ENCODE results near the gene ACTL10. TPM values are rescaled to one million over a fixed set of nuclear protein-coding genes. Genes with fewer than 3 reads are reported as not detected.

Gene ACTL10
- total RNA-seq, 4 donors from 2014 or later, result 2.1 to 10.2 (median 3.7) TPM

DNA sequence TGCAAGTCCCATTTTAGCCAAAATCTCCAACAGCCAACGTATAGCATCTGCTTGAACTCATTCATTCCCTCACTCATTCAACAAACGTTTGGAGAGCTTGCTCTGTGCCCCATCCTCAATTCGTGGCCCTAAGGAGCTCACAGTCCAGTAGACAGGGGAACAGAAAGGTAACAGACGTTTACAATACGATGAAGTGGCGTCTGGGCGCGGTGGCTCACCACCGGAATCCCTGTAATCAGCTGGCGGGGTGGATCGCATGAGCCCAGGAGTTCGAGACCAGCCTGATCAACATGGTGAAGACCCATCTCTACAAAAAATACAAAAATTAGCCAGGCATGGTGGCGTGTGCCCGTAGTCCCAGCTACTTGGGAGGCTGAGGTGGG is 20.2 kb downstream of the ACTL10 start:
- TF ChIP-seq, protein P1, sequence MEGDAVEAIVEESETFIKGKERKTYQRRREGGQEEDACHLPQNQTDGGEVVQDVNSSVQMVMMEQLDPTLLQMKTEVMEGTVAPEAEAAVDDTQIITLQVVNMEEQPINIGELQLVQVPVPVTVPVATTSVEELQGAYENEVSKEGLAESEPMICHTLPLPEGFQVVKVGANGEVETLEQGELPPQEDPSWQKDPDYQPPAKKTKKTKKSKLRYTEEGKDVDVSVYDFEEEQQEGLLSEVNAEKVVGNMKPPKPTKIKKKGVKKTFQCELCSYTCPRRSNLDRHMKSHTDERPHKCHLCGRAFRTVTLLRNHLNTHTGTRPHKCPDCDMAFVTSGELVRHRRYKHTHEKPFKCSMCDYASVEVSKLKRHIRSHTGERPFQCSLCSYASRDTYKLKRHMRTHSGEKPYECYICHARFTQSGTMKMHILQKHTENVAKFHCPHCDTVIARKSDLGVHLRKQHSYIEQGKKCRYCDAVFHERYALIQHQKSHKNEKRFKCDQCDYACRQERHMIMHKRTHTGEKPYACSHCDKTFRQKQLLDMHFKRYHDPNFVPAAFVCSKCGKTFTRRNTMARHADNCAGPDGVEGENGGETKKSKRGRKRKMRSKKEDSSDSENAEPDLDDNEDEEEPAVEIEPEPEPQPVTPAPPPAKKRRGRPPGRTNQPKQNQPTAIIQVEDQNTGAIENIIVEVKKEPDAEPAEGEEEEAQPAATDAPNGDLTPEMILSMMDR (IDR thresholded peaks at IDR 0.05), result no peak
- no peak for TF ChIP-seq POLR2A (IDR thresholded peaks at IDR 0.05)
- no peak for DNase-seq (ENCODE audit: low spot score in 2 of 2)
- no peak overlapping the region for H3K4me3 ChIP-seq (ENCODE audit: low read depth, poor library complexity, severe bottlenecking)
- intact Hi-C loops (cut with DNase I; ENCODE audit: low total_unique reads), result no loop called here
- 80 to 82% methylated on average over 14 of the region's 14 CpGs for WGBS, 2 donors

DNA sequence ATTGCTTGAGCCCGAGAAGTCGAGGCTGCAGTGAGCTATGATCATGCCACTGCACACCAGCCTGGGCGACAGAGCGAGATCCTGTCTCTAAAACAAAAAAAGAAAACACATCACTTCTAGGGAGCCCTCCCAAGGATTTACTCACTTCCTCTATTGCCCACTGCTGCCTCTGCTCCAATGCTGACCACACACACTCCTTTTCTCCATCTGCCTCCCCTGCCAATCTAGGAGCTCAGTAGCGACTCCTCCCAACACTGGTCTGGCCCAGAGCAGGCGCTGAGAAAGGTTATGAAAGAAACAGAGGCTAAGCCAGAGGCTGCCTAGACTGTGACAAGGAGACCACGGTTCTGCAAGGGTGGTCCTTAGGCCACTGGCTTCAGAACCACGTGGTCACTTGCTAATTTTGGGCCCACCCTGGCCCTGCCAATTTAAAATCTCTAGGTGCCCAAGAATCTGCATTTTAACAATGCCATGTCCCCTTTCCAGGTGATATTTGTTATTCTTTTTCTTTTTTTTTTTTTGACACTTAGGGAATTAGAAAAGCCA is 20.7 kb downstream of the ACTL10 start:
- H3K4me3 ChIP-seq (ENCODE audit: low read depth, poor library complexity, severe bottlenecking), result no peak overlapping the region
- TF ChIP-seq, protein P1 (IDR thresholded peaks at IDR 0.05), result no peak
- no peak for TF ChIP-seq POLR2A (IDR thresholded peaks at IDR 0.05)
- intact Hi-C loops (cut with DNase I; ENCODE audit: low total_unique reads), result no loop called here
- 71 to 78% methylated on average over 8 of the region's 8 CpGs for WGBS, 2 donors
- no peak for DNase-seq (ENCODE audit: low spot score in 2 of 2)

DNA sequence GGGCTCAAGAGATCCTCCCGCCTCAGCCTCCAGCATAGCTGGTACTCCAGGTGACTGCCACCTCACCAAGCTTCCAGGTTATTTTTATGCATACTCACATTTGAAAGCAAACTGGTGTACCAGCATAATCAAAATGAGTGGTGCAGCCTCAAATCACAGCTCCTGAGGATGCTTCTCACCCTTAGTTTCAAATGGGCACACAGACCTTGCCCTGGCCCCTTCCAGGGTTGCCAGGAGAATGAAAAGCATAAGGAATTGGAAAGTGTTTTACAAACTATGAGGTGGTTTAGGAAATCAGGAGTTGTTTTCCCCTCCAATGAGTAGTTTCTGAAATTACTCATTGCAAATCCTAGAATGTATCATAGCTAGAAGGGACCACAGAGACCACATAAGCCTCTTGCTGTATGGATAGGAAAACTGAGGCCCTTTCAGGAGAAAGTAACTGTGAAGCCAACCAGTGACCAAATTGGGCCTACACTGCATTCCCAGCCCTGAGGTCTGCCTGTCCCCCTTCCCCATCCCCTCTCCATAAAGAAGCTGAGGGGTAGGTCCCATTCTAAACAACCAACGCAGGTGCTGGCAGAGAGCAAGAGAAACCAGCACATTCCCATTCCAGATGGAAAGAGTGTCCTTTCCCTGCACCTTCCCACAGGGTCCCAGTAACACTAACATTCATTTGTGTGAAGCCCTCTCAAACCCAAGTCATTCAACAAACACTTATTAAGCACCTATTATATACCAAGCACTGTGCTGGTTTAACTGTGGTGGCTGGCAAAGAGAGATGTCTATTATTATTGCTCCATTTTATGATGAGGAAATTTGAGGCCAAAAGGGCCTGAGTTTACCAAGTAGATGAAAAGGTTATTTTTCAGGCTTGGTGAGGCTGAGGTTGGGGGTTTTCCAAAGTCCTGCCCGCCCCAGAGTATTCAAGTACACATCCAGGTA is 21.5 kb downstream of the ACTL10 start:
- DNase-seq (ENCODE audit: low spot score in 2 of 2), result no peak
- 86 to 95% methylated on average over 3 of the region's 3 CpGs for WGBS, 2 donors
- intact Hi-C loops (cut with DNase I; ENCODE audit: low total_unique reads), result no loop called here
- no peak overlapping the region for H3K4me3 ChIP-seq (ENCODE audit: low read depth, poor library complexity, severe bottlenecking)
- TF ChIP-seq POLR2A (IDR thresholded peaks at IDR 0.05), result no peak
- TF ChIP-seq, protein P1 (IDR thresholded peaks at IDR 0.05), result no peak

DNA sequence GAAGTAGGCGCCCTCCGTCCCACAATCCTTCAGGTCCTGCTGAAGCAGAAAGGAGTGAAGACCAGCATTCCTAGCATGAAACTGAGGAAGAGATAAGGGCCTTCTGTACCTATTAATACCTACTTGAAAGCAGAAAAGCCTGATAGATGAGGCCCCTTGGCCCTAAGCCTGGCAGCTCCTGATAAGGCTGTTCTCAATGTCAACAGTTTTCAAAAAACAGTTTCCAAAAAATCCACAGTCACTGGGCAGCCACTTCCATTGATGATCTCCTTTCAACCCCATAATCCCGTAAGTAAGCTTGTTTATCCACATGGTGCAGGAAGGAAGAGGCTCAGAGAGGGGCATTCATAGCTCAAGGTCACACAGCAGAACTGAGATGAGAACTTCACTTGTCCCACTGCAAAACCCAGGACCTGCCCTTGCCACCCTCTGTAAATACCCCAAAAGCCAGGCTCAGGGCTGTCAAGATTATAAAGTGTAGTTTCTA is 22.2 kb downstream of the ACTL10 start:
- no peak for TF ChIP-seq POLR2A (IDR thresholded peaks at IDR 0.05)
- TF ChIP-seq, protein P1 (IDR thresholded peaks at IDR 0.05), result no peak
- DNase-seq (ENCODE audit: low spot score in 2 of 2), result no peak
- H3K4me3 ChIP-seq (ENCODE audit: low read depth, poor library complexity, severe bottlenecking), result no peak overlapping the region
- WGBS, 2 donors, result 94 to 95% methylated on average over 3 of the region's 3 CpGs
- intact Hi-C loops (cut with DNase I; ENCODE audit: low total_unique reads), result no loop called here

DNA sequence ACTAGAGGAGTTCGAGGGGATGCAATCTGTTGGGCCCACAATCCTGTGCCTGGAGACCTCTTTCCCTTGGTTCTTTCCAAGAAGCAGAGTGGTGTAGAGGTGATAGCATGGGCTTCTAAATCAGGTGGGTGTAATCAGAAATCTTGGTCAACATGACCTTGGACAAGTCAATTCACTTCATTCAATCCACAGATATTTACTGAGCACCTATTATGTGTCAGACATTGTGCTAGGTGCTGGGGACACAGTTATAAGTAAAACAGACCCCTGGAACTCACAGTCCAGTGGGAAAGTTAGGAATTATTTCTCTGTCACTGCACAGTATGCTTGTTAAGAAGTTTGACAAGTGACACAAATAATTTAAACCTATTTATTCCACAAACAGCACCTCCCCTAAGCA is 22.8 kb downstream of the ACTL10 start:
- DNase-seq (ENCODE audit: low spot score in 2 of 2), result no peak
- no peak overlapping the region for H3K4me3 ChIP-seq (ENCODE audit: low read depth, poor library complexity, severe bottlenecking)
- WGBS, 2 donors, result 96 to 100% methylated on average over 1 of the region's 1 CpG
- TF ChIP-seq, protein P1 (IDR thresholded peaks at IDR 0.05), result no peak
- no peak for TF ChIP-seq POLR2A (IDR thresholded peaks at IDR 0.05)
- intact Hi-C loops (cut with DNase I; ENCODE audit: low total_unique reads), result no loop called here
